Endothelial cell of umbilical vein (primary cell): ENCODE data around the gene OTP.

ENCODE experiments used
- EZH2 ChIP-seq: IDR thresholded peaks from 2 replicates; pipeline ENCODE4 v1.6.1; 2012; ENCODE audit warnings: borderline replicate concordance, low read depth, mild to moderate bottlenecking, moderate library complexity, low read length, inconsistent platforms; ENCODE audit not compliant: severe bottlenecking
- FOS ChIP-seq: IDR thresholded peaks from 2 replicates; pipeline ENCODE4 v1.6.1; 2011; ENCODE audit warnings: mild to moderate bottlenecking, low read length, moderate library complexity, borderline replicate concordance; ENCODE audit not compliant: insufficient read depth
- JUN ChIP-seq: IDR thresholded peaks from 2 replicates; pipeline ENCODE4 v1.6.1; 2011; ENCODE audit warnings: borderline replicate concordance, low read depth; ENCODE audit not compliant: insufficient read length, insufficient read depth
- MYC ChIP-seq: IDR thresholded peaks from one replicate; pipeline ENCODE4 v1.6.1; 2011; ENCODE audit warnings: mild to moderate bottlenecking, low read depth, low read length
- POLR2A ChIP-seq: IDR thresholded peaks from 2 replicates; pipeline ENCODE4 v1.6.1; 2012; ENCODE audit warnings: low read depth, mild to moderate bottlenecking, control low read depth, low read length
- POLR2AphosphoS5 ChIP-seq: IDR thresholded peaks from 2 replicates; pipeline ENCODE4 v1.6.1; 2012; ENCODE audit warnings: low read depth, mild to moderate bottlenecking, control low read depth, low read length, moderate library complexity; ENCODE audit not compliant: insufficient read depth
- TF ChIP-seq, protein P1 (sequence below), 2 donors: IDR thresholded peaks; 1 replicate in 1 of 2; 2 replicates in 1 of 2; pipeline ENCODE4 v1.5.1; 2011; ENCODE audit warnings: low read length in 2 of 2, mild to moderate bottlenecking in 2 of 2, moderate library complexity in 2 of 2, control low read depth in 1 of 2, inconsistent platforms in 1 of 2, low read depth in 1 of 2; ENCODE audit not compliant: insufficient read depth in 1 of 2; ENCODE audit errors: extremely low read depth in 1 of 2
- TF ChIP-seq, protein P2 (sequence below): IDR thresholded peaks from 2 replicates; pipeline ENCODE4 v1.6.1; 2011; ENCODE audit not compliant: insufficient read depth, insufficient read length

DNA sequence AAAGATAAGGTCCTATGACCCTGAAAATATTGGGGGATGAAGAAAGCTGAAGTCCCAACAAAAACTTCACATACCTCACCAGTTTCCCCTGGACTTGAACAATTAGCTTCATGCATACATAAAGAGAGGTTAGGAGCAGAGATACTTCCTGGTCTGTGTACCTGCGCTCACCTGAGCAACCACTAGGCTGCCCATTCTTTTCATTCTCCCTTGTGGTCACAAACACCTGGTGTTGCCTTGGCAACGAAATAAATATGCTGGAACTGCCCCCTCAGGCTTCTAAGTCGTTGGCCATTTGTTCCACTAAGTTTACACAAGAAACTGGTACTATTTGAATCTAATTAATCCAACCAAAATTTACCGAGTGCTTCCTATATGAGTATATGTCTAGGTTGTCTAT is 18.1 kb downstream of the OTP start:
- TF ChIP-seq, protein P1, sequence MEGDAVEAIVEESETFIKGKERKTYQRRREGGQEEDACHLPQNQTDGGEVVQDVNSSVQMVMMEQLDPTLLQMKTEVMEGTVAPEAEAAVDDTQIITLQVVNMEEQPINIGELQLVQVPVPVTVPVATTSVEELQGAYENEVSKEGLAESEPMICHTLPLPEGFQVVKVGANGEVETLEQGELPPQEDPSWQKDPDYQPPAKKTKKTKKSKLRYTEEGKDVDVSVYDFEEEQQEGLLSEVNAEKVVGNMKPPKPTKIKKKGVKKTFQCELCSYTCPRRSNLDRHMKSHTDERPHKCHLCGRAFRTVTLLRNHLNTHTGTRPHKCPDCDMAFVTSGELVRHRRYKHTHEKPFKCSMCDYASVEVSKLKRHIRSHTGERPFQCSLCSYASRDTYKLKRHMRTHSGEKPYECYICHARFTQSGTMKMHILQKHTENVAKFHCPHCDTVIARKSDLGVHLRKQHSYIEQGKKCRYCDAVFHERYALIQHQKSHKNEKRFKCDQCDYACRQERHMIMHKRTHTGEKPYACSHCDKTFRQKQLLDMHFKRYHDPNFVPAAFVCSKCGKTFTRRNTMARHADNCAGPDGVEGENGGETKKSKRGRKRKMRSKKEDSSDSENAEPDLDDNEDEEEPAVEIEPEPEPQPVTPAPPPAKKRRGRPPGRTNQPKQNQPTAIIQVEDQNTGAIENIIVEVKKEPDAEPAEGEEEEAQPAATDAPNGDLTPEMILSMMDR (IDR thresholded peaks at IDR 0.05; ENCODE audit: extremely low read depth in 1 of 2, insufficient read depth in 1 of 2, low read depth in 1 of 2, low read length in 2 of 2), result no peak
- TF ChIP-seq POLR2AphosphoS5 (no peak), EZH2 (no peak), POLR2A (no peak), MYC (no peak), FOS (no peak), JUN (no peak)
- TF ChIP-seq, protein P2, sequence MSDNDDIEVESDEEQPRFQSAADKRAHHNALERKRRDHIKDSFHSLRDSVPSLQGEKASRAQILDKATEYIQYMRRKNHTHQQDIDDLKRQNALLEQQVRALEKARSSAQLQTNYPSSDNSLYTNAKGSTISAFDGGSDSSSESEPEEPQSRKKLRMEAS, result no peak
